MM.1S (cell line): ENCODE results near the gene C1QTNF4.

Experiments
- DNase-seq: peaks from one replicate; pipeline ENCODE4 v3.0.0-alpha.2; 2015
- H2AFZ ChIP-seq: fragments of 300-600 bp; sonication (generic); 2 replicates; pipeline ENCODE4 v1.6.0; 2016; ENCODE audit warnings: antibody characterized with exemption, low read length
- H3F3A ChIP-seq: fragments of 300-600 bp; sonication (generic); 2 replicates; pipeline ENCODE4 v1.6.1; 2016; ENCODE audit warnings: mild to moderate bottlenecking, antibody characterized with exemption, low read length, moderate library complexity, mixed read lengths; ENCODE audit not compliant: insufficient read depth
- H3K27ac ChIP-seq: fragments of 300-600 bp; sonication (generic); 2 replicates; pipeline ENCODE4 v1.5.1; 2016; ENCODE audit warnings: mild to moderate bottlenecking, low read length
- H3K27me3 ChIP-seq: fragments of 300-600 bp; sonication (generic); replicated peaks from 2 replicates; pipeline ENCODE4 v1.6.0; 2016; ENCODE audit warnings: low read length; ENCODE audit not compliant: insufficient read depth
- H3K36me3 ChIP-seq: fragments of 300-600 bp; sonication (generic); replicated peaks from 2 replicates; pipeline ENCODE4 v1.6.1; 2016; ENCODE audit warnings: mild to moderate bottlenecking, low read length, mixed read lengths; ENCODE audit not compliant: insufficient read depth
- H3K4me1 ChIP-seq: fragments of 300-600 bp; sonication (generic); 2 replicates; pipeline ENCODE4 v1.6.1; 2016; ENCODE audit warnings: low read length, mixed read lengths
- H3K4me2 ChIP-seq: fragments of 300-600 bp; sonication (generic); 2 replicates; pipeline ENCODE4 v1.6.0; 2016; ENCODE audit warnings: low read depth, low read length
- H3K4me3 ChIP-seq: fragments of 300-600 bp; sonication (generic); 2 replicates; pipeline ENCODE4 v1.5.1; 2016; ENCODE audit warnings: low read length, mixed read lengths
- H3K79me2 ChIP-seq: fragments of 300-600 bp; sonication (generic); 2 replicates; pipeline ENCODE4 v1.6.1; 2016; ENCODE audit warnings: mixed run types, low read length, mixed read lengths
- H3K9ac ChIP-seq: fragments of 300-600 bp; sonication (generic); 2 replicates; pipeline ENCODE4 v1.6.1; 2016; ENCODE audit warnings: low read length, mixed read lengths
- H3K9me2 ChIP-seq: fragments of 300-600 bp; sonication (generic); replicated peaks from 2 replicates; pipeline ENCODE4 v1.6.1; 2016; ENCODE audit warnings: mild to moderate bottlenecking, low read length, mixed read lengths; ENCODE audit not compliant: insufficient read depth
- H3K9me3 ChIP-seq: fragments of 300-600 bp; sonication (generic); replicated peaks from 2 replicates; pipeline ENCODE4 v1.6.1; 2016; ENCODE audit warnings: mild to moderate bottlenecking, low read length, mixed read lengths; ENCODE audit not compliant: insufficient read depth
- H4K20me1 ChIP-seq: fragments of 300-600 bp; sonication (generic); 2 replicates; pipeline ENCODE4 v1.6.1; 2016; ENCODE audit warnings: mild to moderate bottlenecking, low read length, moderate library complexity, mixed read lengths; ENCODE audit not compliant: insufficient read depth
- EZH2 ChIP-seq: fragments of 300-600 bp; sonication (generic); optimal IDR thresholded peaks from 2 replicates; pipeline ENCODE3; 2017; ENCODE audit warnings: low read depth, mild to moderate bottlenecking, antibody characterized with exemption, low read length, mixed read lengths
- EZH2phosphoT487 ChIP-seq: fragments of 300-600 bp; sonication (generic); IDR thresholded peaks from 2 replicates; pipeline ENCODE4 v1.6.1; 2018; ENCODE audit warnings: antibody characterized with exemption, low read length
- TF ChIP-seq, protein P1 (sequence below): fragments of 300-600 bp; sonication (generic); IDR thresholded peaks from 2 replicates; pipeline ENCODE4 v1.5.1; 2016; ENCODE audit warnings: antibody characterized with exemption, low read length, mixed read lengths

The C1QTNF4 gene

DNA sequence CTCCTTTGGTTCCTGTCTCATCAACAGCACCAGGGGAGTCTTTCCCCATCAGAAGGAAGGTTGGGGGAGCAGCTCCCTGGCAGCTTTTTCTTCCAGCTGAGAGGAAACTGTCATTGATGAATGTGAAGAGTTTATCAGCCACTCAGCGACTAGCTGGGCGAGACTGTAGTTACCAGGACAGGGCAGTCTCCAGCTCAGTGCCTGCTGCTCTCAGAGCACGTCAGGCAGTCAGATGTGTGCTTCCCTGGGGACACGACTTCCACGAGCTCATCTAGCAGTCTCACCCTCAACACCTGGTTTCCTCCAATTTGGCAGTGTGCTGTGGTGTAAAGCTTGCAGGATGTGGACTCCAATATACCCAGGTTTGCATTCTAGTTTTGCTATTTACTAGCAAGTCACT lies 12.5 kb upstream of the C1QTNF4 start:
- Histone ChIP-seq H3K4me2 (no peak overlapping the region), H2AFZ (no peak overlapping the region), H3K36me3 (no peaks in the 10 kb centered on the region), H3K79me2 (no peaks in the 10 kb centered on the region), H3K4me1 (peaks cover 9% of the 10 kb centered on the region), H3K9ac (no peak overlapping the region), H3K4me3 (no peak overlapping the region), H3F3A (0 out of 2 replicates have a peak, but pooled peaks cover 3% of the 10 kb centered on the region), H3K9me3 (no peaks in the 10 kb centered on the region), H3K27me3 (no peaks in the 10 kb centered on the region), H3K27ac (no peak overlapping the region), H4K20me1 (no peaks in the 10 kb centered on the region), H3K9me2 (no peaks in the 10 kb centered on the region)
- no peak for DNase-seq
- TF ChIP-seq, protein P1, sequence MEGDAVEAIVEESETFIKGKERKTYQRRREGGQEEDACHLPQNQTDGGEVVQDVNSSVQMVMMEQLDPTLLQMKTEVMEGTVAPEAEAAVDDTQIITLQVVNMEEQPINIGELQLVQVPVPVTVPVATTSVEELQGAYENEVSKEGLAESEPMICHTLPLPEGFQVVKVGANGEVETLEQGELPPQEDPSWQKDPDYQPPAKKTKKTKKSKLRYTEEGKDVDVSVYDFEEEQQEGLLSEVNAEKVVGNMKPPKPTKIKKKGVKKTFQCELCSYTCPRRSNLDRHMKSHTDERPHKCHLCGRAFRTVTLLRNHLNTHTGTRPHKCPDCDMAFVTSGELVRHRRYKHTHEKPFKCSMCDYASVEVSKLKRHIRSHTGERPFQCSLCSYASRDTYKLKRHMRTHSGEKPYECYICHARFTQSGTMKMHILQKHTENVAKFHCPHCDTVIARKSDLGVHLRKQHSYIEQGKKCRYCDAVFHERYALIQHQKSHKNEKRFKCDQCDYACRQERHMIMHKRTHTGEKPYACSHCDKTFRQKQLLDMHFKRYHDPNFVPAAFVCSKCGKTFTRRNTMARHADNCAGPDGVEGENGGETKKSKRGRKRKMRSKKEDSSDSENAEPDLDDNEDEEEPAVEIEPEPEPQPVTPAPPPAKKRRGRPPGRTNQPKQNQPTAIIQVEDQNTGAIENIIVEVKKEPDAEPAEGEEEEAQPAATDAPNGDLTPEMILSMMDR = no peak
- no peak for TF ChIP-seq EZH2phosphoT487
- no peak for TF ChIP-seq EZH2

DNA sequence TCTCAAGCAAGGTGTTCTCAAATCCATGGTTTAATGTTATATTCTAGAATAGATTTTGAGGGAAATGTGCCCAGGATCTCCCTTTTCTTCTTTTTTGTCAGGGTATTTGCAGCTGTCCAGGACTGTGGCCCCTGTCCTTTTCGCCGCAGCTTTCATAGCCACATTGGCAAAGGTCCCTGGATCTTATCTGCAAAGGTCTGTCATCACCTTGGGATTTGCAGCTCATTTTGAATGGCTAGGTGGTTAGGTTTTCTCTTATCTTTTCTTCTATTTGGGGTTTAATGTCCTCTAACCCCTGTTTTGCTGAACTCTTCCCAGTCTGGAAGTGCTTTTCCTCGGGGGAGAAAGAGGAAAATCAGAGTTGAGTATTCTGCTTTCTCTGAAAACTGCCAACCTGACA lies 11.7 kb upstream of the C1QTNF4 start:
- no peak for DNase-seq
- Histone ChIP-seq H3K27ac (no peak overlapping the region), H3K9me2 (no peaks in the 10 kb centered on the region), H3K9ac (no peak overlapping the region), H3K4me2 (no peak overlapping the region), H3K4me3 (no peak overlapping the region), H3K79me2 (no peaks in the 10 kb centered on the region), H4K20me1 (no peaks in the 10 kb centered on the region), H2AFZ (no peak overlapping the region), H3K9me3 (no peaks in the 10 kb centered on the region), H3K4me1 (peaks cover 2% of the 10 kb centered on the region; the same call in 1 of the 2 replicates), H3K27me3 (no peaks in the 10 kb centered on the region), H3K36me3 (no peaks in the 10 kb centered on the region), H3F3A (no peaks in the 10 kb centered on the region)
- TF ChIP-seq, protein P1 = no peak
- TF ChIP-seq EZH2 (no peak), EZH2phosphoT487 (no peak)

DNA sequence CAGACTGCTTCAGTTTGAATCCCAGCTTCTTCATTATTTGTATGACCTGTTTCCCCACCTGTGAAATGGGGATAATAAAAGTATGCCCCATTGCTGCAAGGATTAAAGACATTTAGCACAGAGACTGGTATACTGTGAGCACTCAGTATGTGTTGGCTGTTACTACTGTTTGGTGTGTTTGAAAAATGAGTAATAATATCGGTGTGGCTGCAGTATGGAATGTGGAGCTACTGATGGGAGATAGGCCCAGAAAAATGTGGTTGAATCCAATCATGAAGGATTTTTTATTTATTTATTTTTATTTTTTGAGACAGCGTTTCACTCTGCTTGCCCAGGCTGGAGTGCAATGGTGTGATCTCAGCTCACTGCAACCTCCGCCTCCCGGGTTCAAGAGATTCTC lies 9.1 kb upstream of the C1QTNF4 start:
- H3K27me3 ChIP-seq = no peaks in the 10 kb centered on the region
- DNase-seq = no peak
- TF ChIP-seq EZH2phosphoT487 = no peak
- TF ChIP-seq, protein P1 = no peak
- TF ChIP-seq EZH2 = no peak
- no peaks in the 10 kb centered on the region for H3F3A ChIP-seq
- no peaks in the 10 kb centered on the region for H3K36me3 ChIP-seq
- no peak overlapping the region for H3K4me3 ChIP-seq
- no peak overlapping the region for H3K9ac ChIP-seq
- H3K27ac ChIP-seq = no peak overlapping the region
- no peaks in the 10 kb centered on the region for H3K79me2 ChIP-seq
- H3K4me2 ChIP-seq = no peak overlapping the region
- H3K4me1 ChIP-seq = no peaks in the 10 kb centered on the region
- H3K9me3 ChIP-seq = no peaks in the 10 kb centered on the region
- no peak overlapping the region for H2AFZ ChIP-seq
- no peaks in the 10 kb centered on the region for H4K20me1 ChIP-seq
- H3K9me2 ChIP-seq = no peaks in the 10 kb centered on the region
